GM04504 (cell line): Measurements from ENCODE around the gene ITPK1.

Source experiments
- DNase-seq: peaks from one replicate; pipeline ENCODE4 v3.0.0-alpha.2; 2012; ENCODE audit warnings: low read depth

Gene ITPK1

DNA sequence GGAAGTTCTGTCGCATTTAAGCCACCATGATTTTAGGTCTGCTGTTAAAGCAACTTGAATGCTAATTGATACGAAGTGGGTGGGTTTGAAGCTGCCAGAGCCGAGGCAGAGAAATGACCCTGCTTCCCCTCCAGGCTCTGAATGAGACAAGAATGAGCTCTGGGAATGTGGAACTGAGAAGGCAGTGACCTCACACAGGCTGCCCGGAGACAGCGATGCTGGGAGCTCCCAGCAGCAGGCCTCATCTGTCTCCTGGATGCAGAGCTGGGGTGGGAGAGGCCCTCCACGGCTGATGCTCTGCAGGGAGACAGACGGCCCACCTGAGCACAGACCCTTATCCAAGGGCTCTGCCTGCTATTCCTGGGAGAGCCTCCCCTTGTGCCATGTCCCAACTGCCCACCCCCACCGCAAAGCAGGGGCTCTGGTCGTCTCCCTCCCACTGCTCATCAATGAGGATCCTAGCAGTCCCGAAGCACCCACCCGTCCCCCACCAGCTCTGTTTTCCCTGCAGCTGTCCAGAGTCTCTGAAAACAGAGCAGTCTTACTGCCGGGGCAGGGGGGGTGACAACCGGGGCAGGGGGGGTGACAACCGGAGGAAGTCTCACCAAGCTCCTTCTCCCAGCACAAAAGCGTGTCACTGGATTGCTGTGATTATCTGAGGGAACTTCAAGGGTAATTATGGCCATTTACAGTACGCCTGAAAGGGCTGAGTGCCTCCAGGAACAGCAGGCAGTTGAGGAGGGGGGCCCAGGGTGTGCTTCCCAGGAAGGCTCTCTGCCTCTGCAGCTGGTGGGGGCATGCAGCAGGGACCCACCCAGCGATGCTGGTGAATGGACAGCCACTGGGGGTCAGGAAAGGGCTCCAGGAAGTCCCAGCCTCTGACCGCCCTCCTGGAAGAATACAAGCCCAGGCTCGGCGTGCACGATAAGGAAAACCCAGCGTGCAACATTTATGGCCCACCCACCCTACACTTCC lies 125.0 kb downstream of the ITPK1 start:
- DNase-seq = no peak

DNA sequence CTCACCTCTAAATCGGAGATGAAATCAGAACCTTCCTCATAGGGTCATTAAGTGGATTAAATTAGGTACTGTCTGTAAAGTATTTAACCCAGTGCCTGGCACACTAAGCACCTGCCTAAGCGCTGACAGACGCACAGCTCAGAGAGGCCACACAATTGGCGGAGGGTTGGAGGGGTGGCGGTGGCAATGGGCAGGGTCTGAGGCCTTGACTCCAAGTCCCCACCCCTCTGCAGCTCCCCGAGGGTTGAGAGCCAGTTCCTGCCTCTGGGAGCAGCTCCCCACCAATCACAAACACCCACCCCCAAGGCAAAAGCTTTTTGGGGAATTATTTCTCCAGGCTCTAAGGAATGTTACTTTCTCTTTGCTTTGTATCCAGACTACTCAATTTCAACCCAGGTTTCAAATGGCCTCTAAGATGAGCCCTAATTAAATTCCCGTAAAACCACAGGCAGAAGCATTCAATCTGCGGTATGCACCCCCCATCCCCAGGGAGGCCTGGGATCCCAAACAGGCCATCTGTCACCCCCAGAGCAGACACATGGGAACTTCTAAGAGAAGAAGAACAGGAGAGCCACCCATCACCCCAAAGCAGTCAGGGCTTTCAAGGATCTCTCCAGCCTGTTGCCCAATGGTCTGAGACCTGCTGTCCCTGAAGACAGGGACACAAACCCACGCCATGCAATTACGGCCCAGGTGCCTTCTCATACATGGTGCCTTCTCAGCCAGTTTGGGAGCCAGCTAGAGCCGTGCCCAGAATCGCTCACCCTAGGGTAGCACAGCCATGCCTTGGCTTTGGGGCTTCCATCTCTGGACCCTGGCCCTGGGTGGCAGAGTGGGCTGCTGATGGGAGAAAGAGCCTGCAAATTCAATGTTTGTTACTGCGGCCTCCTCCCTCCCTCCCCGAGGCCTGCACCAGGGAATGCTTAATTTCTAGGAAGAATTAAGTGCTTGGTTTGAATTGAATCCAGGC lies 126.7 kb downstream of the ITPK1 start:
- DNase-seq = no peak

DNA sequence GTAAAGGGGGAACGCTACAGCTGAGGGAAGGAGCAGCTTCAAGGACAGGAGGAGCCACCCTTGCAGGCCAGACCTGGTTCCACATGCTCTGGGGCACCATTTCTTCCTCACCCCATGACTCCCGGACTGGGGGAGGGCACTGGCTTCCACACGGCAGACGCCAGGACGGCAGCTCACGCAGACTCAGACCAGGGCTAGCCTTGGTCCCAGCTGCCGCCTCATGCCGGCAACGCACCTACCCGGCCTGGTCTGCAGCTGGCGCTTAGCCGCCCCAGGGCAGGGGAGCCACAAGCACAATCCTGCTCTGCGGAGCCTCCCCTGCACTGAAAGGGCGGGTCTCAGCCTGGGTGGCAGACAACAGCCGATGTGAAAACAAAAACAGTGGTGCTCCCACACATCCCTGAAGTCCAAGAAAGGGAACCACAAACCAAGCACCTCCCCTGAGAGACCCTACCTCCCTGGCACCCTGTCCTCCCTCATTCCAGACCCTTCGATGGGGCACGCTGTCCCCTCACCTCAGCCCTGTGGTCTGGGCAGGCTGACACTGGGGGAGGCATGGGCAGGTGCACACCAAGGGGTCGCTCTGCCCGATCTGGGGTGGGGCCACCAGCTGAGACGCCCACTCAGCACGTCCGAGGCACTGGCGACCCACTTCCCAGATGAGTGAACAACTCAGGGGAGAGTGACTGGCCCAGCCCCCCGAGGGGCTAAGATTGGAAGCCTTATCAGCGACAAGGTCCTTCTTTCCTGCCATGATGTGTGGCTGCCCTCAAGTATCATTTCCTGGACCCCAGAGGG lies 127.8 kb downstream of the ITPK1 start:
- DNase-seq = no peak

DNA sequence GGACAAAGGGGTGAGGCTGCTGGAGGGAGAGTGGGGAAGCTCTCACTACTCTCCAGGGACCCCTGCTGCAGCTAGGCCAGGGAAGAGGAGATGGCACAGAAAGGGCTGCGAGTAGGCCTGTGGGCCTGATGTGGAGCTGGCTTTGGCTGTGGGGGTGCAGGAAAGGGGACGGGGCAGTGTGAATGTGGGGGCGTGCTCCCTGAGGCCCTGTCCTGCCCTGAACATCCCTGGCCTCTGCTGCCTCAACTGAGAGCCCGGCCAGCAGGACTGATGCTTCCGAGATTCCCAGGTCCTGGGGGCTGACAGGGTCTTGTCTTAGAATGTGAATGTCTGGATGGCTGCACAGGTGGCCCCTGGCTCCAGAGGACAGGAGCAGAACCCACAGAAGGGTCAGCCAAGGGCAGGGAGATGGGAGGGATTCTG lies 128.6 kb downstream of the ITPK1 start:
- DNase-seq = no peak

DNA sequence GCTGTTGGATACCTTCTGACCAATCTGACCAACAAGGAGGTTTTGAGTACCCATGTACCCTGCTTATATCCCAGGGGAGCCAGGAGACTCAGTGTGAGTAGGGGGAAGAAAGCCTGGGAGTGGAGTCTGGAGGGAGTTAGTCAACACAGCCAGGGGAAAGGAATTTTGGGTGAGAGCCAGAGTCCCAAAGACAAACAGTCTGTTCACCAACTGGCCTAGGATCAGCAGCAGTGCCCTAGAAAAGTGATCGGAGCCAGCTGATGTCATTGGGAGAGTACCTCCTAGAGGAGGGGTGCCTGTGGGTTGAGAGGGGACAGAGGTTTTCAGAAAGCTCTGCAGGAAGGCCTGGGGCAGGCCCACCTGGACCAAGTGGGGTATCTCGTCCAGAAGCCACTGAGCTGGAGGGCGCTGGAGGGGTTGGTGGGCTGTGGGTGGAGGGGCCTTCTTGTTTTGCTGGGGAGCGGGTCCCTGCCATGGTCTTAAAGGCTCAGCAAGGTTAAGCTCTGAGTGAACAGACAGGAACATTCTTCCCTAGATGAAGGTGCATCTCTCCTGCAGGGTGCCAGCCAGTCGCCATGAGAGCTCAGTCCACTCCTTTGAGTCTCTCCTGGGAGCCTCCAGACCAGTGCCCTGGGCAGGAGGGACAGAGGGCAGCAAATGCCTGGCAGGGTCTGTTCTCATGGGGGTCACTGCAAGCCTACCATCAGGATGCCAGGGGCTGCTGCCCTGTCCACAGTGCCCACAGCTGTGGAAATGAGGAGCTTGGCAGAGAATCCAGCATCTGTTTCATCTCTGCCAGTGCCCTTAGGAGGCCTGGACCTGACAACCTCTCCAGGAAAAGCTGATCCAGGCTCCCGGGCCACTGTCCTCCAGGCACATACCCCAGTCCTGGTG lies 129.2 kb downstream of the ITPK1 start:
- peak; percentile 56 for DNase-seq

DNA sequence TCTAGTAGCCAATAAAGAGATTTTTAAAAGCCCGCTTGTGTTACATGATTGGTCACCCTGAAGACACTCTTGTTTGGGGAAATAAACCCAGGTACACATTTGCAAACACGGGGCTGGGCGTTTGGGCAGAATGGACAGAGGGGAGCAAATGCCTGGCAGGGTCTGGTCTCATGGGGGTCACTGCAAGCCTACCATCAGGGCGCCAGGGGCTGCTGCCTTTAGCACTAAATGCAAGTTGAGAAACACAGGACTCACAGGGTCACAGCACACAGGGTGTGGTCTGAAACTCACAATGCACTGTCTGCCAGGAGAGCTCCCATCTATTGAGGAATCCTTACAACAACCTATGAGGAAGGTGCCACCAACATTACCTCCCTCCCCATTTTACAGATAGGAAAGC lies 130.2 kb downstream of the ITPK1 start:
- DNase-seq = no peak

DNA sequence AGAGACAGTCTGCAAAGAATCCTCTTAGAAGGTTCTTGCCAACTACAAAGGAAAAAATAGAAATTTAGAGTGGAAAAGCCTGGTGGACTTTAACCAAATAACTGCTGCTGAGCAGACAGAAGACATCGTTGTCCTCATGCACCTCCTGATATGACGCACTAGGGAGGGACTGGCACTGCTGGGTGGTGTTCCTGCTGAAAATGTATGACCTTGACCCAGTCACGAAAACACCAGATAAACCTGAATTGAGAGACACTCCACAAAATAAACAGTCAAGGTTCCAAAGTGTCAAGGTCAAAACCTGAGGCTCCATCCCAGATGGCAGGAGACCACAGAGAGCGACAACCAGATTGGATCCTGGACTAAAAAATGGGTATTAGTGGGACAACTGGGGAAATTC lies 130.8 kb downstream of the ITPK1 start:
- DNase-seq = no peak

DNA sequence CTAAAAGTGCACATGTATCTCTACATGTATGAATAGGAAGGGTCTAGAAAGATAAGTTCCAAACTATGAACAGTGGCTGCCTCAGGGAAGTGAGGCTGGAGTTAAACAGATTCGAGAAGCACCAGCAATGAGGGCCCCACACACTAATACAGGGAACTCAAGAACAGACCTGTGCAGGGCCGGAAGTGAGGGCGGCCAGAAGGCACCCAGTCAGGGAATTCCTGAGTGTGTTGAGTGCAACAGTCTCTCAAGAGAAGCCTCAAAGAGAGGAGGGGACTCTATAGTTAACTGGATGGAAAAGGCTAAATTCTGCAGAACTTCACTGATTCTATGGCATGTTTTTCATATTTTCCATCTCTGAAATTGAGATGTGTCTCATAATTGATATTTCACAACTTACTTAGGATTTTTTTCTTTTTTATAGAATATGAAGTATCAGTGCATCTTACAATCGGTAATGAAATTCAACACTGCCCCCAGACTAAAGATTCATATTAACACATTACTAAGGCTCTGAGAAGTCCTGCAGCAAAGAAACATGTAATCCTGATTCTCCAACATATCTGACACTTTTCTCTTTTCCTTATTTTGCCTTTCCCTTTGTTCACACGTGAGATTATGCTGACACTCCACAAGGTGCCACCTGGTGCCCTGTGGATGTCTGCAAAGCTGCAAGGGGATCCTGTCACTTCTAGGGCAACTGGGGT lies 131.5 kb downstream of the ITPK1 start:
- DNase-seq = no peak

DNA sequence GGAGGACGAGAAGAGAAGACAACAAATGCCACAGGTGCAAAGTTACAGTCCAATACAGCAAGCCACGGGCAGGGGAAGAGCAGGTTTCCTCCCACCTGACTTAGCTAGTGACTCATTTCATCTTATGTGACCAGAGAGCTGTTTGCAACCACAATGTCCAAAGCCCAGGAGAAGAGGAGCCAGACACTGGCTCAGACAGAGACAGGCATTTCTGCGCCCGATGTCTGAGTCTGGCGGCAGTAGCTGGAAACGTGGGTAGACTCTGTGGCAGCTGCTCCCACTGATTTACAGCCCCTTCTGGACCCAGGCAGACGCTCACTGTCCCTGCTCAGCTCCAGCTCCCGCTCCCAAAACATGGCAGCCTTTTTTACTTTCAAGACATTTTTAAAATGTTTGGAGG lies 132.8 kb downstream of the ITPK1 start:
- DNase-seq = no peak

DNA sequence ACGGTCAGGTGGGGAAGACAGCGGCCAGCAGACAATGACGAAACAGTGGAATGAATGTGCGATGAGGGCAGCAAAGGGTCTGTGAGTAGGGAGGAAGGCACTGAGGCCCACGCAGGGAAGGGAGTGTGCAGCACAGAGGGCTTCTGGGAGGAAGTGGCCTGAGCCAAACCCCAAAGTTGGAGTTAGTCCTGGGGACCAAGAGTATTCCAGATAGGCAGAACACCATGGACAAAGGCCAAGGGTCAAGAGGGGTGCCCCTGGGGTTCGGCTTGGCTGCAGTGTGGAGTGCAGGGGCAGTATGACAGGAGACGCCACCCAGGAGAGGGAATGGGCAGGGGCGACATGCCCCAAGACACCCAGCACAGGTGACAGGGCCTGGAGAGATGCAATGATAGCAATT lies 134.0 kb downstream of the ITPK1 start:
- no peak for DNase-seq

DNA sequence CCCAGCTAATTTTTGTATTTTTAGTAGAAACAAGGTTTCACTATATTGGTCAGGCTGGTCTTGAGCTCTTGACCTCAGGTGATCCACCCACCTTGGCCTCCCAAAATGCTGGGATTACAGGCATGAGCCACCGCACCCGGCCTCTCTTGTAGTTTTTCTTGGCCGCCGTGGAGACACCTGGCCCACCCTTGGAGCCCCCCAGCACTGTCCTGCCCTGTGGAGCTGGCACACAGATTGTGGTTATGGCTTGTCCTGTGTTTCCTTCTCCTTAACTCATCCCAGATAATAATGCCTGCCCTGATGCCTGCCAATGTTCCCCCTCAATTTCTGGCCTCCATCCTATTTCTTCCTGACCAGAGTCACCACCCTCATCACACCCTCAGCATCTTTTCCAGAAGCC lies 134.9 kb downstream of the ITPK1 start:
- no peak for DNase-seq

DNA sequence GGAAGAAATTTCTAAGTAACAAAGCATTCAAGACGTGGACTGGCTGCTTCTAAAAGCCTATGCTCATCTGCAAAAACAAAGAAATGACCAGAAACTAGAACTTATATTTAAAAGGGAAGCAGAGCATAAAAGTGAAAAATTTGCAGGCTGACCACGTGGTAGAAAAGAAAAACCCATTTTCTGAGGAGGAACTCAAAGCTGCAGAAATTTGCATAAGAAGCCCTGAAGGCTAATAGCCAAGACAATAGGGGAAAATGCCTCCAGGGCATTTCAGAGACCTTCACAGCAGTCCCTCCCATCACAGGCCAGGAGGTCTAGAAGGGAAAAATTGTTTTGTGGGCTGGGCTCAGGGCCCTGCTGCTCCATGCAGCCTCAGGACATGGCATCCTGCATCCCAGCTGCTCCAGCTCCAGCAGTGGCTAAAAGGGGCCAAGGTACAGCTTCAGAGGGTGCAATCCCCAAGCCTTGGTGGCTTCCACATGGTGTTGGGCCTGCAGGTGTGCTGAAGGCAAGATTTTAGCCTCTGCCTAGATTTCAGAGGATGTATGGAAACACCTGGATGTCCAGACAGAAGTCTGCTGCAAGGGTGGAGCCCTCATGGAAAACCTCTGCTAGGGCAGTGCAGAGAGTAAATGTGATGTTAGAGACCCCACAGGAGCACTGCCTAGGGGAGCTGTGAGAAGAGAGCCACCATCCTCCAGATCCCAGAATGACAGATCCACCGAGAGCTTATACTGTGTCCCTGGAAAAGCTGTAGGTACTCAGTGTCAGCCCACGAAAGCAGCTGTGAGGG lies 137.3 kb downstream of the ITPK1 start:
- no peak for DNase-seq

DNA sequence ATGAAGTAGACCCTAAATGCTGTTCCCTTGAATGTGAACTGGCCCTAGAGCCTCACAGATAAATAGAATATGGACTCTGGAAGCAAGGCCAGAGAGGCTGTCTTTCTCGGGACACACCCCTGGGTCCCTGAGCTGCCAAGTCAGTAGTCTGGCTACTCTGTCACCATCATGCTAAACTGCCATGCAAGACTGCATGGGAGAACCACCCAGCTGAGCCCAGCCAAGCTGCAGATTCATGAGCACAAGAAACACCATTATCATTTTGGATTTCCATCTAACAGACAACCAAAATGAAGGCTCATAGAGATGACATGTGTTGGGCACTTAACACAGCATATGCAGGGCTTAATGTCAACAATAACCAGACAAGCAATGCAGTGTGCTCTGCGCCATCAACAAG lies 139.5 kb downstream of the ITPK1 start:
- DNase-seq = no peak

DNA sequence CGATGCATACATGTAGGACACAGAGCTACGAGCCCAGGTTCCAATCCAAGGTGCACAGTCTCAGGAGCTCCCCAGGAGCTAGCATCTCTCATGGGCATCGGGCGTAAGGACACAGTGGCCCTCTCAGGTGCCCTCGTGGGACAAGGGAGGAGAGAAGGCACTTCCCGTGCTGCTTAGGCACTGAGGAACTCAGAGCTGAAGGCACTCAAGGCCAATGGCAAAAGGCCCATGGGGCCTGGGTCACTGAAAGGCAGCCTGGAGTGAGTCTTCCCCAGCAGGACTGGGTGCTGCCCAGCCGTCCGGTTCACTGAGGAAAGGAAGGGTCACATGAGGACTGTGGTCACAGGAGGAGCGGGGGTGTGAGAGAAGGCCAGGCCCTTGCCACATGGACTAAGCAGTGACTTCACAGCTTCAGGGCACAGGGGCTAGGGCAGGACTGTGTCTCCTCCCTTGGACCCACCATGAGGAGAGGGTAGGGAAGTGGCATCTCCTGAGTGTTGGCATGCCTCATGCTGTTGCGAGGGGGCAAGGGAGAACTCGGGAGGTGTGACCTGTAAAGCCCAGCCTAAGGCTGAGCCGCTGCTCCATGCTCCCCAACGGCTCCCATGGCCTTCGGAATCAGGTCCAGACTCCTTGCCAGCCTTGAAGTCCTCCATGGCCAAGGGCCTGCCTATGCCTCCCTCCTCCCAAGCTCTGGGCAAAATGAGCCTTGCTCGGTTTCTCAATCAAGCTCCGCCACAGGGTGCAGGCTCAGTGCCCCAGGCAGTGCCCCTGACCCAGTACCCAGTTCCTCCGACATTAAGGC lies 141.0 kb downstream of the ITPK1 start:
- no peak for DNase-seq

DNA sequence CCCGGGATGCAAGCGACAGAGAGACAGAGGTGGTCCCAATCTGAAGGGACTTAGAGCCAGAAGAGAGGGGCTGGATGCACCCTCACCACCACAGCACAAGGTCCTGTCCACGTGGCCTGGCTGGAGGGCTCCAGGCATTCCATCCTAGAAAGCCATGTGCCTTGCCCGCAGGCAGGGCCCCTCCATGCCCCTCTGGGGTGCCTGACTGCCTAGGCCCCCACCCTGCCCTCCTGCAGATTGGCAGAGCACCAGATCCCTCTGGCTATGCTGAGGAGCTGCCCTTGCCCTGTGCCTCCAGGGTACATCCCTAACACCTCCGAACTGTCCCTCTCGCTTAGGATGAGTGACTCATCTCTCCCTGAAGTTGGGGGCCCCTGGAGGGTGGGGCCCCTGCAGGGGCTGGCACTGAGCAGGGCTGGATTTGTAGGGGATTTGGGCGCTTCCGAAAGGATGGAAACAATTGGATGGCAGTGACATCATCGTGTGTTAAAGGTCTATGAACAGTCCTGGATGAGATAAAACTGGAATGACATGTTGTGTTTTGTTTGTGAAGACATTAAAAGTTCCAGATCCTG lies 141.8 kb downstream of the ITPK1 start:
- DNase-seq = no peak

DNA sequence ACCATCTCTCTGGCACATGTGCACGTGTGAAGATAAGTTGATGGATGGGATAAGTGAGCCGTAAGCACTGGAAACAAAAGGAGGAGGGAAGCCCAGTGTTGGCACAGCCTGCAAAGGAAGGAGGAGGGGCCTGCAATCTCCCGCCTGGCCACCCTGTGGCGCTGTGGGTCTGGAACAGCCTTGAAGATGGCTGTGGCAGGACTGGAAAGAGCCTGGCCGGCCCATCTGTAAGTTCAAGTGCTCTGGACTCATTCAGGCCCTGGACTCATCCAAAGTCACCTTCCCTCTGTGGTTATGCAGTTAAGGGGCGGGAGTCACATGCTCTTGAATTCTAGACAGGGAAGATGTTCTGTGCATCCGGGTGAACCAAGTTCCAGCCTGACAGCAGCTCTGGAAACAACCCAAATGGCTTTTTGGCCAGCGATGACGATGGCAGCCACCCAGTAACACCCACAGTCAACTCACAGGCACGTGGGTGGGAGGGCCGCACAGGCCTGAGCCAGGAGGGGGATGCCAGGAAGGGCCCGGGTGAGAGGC lies 142.4 kb downstream of the ITPK1 start:
- peak; percentile 42 for DNase-seq

DNA sequence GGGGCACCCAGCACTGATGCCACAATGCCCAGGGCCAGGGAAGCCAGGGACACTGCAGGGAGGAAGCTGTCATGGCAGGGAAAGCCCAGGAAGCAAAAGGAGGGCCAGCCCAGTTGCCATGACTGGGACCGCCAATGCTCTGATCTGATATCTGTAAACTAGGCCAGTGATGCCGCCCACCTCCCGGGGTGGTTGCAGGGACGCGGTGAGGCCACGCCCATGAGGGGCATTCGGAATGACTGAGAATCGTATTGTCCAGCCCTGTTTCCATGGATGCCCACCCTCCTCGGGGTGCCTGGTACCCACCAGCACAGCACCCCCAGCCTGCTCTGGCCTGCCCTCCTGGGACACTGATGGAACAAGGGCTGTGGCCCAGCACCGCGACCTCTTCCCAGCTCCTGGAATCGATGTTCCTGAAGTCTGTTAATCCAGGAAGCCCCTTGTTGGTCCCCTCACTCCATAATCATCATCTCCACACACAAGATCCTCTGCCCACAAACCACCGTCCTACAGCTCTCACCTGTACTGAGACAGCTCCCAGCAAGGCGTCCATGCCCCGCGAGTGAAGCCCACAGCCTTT lies 144.0 kb downstream of the ITPK1 start:
- DNase-seq = no peak

DNA sequence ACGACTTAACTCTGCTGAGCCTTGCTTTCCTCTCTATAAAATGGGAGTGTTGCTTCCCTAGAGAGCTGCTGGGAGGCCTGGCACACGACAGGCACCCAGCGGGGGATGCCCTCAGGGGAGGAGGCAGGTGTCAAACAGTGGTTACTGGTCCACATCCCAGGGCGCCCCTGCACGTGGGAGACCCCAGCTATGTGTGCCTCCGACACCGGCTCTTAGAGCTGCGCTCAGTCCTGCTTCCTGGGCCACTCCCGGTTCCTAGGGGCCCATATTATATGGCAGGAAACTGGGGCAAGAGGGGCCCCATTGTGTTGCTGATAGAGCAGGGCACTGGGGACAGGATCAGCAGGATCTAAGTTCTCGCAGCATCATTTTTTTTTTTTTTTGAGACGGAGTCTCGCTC lies 145.5 kb downstream of the ITPK1 start:
- DNase-seq = no peak
